B cell (primary cell): ENCODE results near the gene CDHR2. TPM values are rescaled to one million over a fixed set of nuclear protein-coding genes. Genes with fewer than 3 reads are reported as not detected.

Source experiments
- ATAC-seq: fragments of 200-7000 bp; cut with Tn5 transposase; one replicate; pipeline ENCODE4 v1.10.0; 2021; ENCODE audit warnings: low read depth, mild to moderate bottlenecking, moderate number of reproducible peaks, moderate library complexity
- CTCF ChIA-PET: fragments of 350-600 bp; sonication (Branson Sonifier 250); formaldehyde crosslinking; loops from one replicate; lab custom pipeline; 2021; ENCODE audit warnings: antibody characterized with exemption, inconsistent platforms; lab: Charles Lee
- POLR2A ChIA-PET: fragments of 350-600 bp; sonication (Branson Sonifier 250); formaldehyde crosslinking; loops from one replicate; lab custom pipeline; 2021; ENCODE audit warnings: antibody characterized with exemption; lab: Charles Lee
- DNase-seq: peaks from one replicate; pipeline ENCODE4 v3.0.0; 2013
- H2AFZ ChIP-seq: 2 replicates; pipeline ENCODE4 v1.6.1; 2012; ENCODE audit warnings: mild to moderate bottlenecking, low read depth, low read length; ENCODE audit not compliant: insufficient read depth, poor library complexity, severe bottlenecking
- H3K27ac ChIP-seq, 2 donors: 1 replicate in 1 of 2; 2 replicates in 1 of 2; pipeline ENCODE4 v1.5.1; 2012 to 2013; ENCODE audit warnings: low read length in 2 of 2, mild to moderate bottlenecking in 2 of 2, moderate library complexity in 1 of 2
- H3K27me3 ChIP-seq, 4 experiments: fragments of 200-600 bp in 1 of 4; sonication (generic) in 1 of 4; replicated peaks in 1 of 4; 1 replicate in 2 of 4; 2 replicates in 2 of 4; pipeline versions ENCODE4 v1.6.1 to v1.7.0; 2013 to 2016; ENCODE audit warnings: low read length in 3 of 4, mild to moderate bottlenecking in 2 of 4, mixed read lengths in 1 of 4, moderate library complexity in 1 of 4; ENCODE audit not compliant: insufficient read depth in 4 of 4, control insufficient read depth in 3 of 4; ENCODE audit errors: control extremely low read depth in 1 of 4
- H3K36me3 ChIP-seq, 2 experiments: replicated peaks in 1 of 2; 1 replicate in 1 of 2; 2 replicates in 1 of 2; pipeline versions ENCODE4 v1.6.1 to v1.7.1; 2013; ENCODE audit warnings: low read length in 1 of 2; ENCODE audit not compliant: insufficient read depth in 2 of 2, control insufficient read depth in 1 of 2; ENCODE audit errors: control extremely low read depth in 1 of 2, extremely low read depth in 1 of 2
- H3K4me1 ChIP-seq, 2 donors: fragments of 200-600 bp in 1 of 2; sonication (generic) in 1 of 2; 1 replicate in 1 of 2; 2 replicates in 1 of 2; pipeline versions ENCODE4 v1.5.1 to v1.6.1; 2013 to 2017; ENCODE audit warnings: low read length in 2 of 2; ENCODE audit not compliant: control insufficient read depth in 2 of 2, insufficient read depth in 2 of 2
- H3K4me2 ChIP-seq: replicated peaks from 2 replicates; pipeline ENCODE3; 2012; ENCODE audit warnings: mild to moderate bottlenecking, low read depth, low read length; ENCODE audit not compliant: poor library complexity, severe bottlenecking
- H3K4me3 ChIP-seq, 5 experiments: fragments of 200-600 bp in 1 of 5; sonication (generic) in 1 of 5; 1 replicate in 3 of 5; 2 replicates in 2 of 5; pipeline versions ENCODE4 v1.5.1 to v1.7.0; 2011 to 2016; ENCODE audit warnings: low read length in 4 of 5, mild to moderate bottlenecking in 4 of 5, low read depth in 2 of 5, control low read depth in 1 of 5, moderate library complexity in 1 of 5; ENCODE audit not compliant: insufficient read depth in 1 of 5; ENCODE audit errors: control extremely low read depth in 1 of 5, extremely low read depth in 1 of 5
- H3K79me2 ChIP-seq: fragments of 200-600 bp; sonication (generic); one replicate; pipeline ENCODE4 v1.6.0; 2016; ENCODE audit warnings: low read length; ENCODE audit not compliant: control insufficient read depth, insufficient read depth
- H3K9ac ChIP-seq: fragments of 200-600 bp; sonication (generic); 2 replicates; pipeline ENCODE4 v1.6.1; 2017; ENCODE audit warnings: mild to moderate bottlenecking, low read length, moderate library complexity
- H3K9me3 ChIP-seq, 3 donors: one replicate each; pipeline versions ENCODE4 v1.6.1 to v1.7.1; 2013; ENCODE audit warnings: low read length in 2 of 3; ENCODE audit not compliant: control insufficient read depth in 2 of 3, insufficient read depth in 1 of 3; ENCODE audit errors: control extremely low read depth in 1 of 3
- H4K20me1 ChIP-seq: 2 replicates; pipeline ENCODE4 v1.6.0; 2012; ENCODE audit warnings: mild to moderate bottlenecking, low read length; ENCODE audit not compliant: insufficient read depth, control insufficient read depth, poor library complexity, severe bottlenecking
- H3K27ac Mint-ChIP-seq: one replicate; pipeline ENCODE4 v1.8.0; 2021; ENCODE audit warnings: mixed read lengths
- H3K27me3 Mint-ChIP-seq: one replicate; pipeline ENCODE4 v1.8.0; 2021; ENCODE audit warnings: mixed read lengths
- H3K4me1 Mint-ChIP-seq: one replicate; pipeline ENCODE4 v1.8.0; 2021; ENCODE audit warnings: mixed read lengths
- H3K4me3 Mint-ChIP-seq: one replicate; pipeline ENCODE4 v1.8.0; 2021; ENCODE audit warnings: mixed read lengths
- H3K9me3 Mint-ChIP-seq: one replicate; pipeline ENCODE4 v1.8.0; 2022; ENCODE audit warnings: mixed read lengths; ENCODE audit not compliant: insufficient read depth
- EZH2 ChIP-seq: IDR thresholded peaks from 2 replicates; pipeline ENCODE4 v1.6.1; 2012; ENCODE audit warnings: borderline replicate concordance, low read depth, mild to moderate bottlenecking, moderate library complexity, low read length; ENCODE audit not compliant: insufficient read depth, poor library complexity, severe bottlenecking
- WGBS: methylation state at CpG from one replicate; pipeline ENCODE4 v1.1.5; 2013; ENCODE audit warnings: missing lambda C conversion rate; ENCODE audit not compliant: insufficient coverage; 5-methylcytosine and 5-hydroxymethylcytosine counted together
- intact Hi-C: fragments of 100-400 bp; cut with micrococcal nuclease; formaldehyde crosslinking; loops from one replicate; pipeline ENCODE4 v1.10.0; 2022
- polyA plus RNA-seq: library from polyadenylated mRNA; depleted of rRNA; stranded (reverse); fragments of >200 nt; gene quantifications from 2 replicates; pipeline ENCODE4 v1.2.3, GENCODE V29; 2012
- total RNA-seq, 2 donors: library from RNA; stranded (reverse); fragments of 120-200 nt in 1 of 2; gene quantifications; 1 replicate in 1 of 2; 2 replicates in 1 of 2; pipeline versions ENCODE4 v1.2.3 to v1.2.4, GENCODE V29; 2013 to 2022
- TF ChIP-seq, protein P1 (sequence below): fragments of 200-600 bp; IDR thresholded peaks from one replicate; pipeline ENCODE4 v1.8.0; 2022; ENCODE audit warnings: antibody characterized with exemption, mild to moderate bottlenecking

The CDHR2 gene
- total and polyA plus RNA-seq, 2 donors (not counting 1 experiment from before 2014, with no cell fraction given), result 0.25 to 1.7 TPM

- ChIA-PET CTCF (interaction anchor here (0.9 to 2.7 kb wide), 5 partner anchors 17 to 180 kb away, joined by 4 to 10 read pairs (median 4); partner anchors contain the start of genes CLTB and TSPAN17), POLR2A (interaction anchor here (1.1 kb wide), 1 partner anchor 51 kb away, joined by 5 read pairs; the partner anchor contains the start of gene TSPAN17)
- TF ChIP-seq, protein P1, sequence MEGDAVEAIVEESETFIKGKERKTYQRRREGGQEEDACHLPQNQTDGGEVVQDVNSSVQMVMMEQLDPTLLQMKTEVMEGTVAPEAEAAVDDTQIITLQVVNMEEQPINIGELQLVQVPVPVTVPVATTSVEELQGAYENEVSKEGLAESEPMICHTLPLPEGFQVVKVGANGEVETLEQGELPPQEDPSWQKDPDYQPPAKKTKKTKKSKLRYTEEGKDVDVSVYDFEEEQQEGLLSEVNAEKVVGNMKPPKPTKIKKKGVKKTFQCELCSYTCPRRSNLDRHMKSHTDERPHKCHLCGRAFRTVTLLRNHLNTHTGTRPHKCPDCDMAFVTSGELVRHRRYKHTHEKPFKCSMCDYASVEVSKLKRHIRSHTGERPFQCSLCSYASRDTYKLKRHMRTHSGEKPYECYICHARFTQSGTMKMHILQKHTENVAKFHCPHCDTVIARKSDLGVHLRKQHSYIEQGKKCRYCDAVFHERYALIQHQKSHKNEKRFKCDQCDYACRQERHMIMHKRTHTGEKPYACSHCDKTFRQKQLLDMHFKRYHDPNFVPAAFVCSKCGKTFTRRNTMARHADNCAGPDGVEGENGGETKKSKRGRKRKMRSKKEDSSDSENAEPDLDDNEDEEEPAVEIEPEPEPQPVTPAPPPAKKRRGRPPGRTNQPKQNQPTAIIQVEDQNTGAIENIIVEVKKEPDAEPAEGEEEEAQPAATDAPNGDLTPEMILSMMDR, result no peak
- TF ChIP-seq EZH2, result no peak
- Histone ChIP-seq H3K9me3 (peaks cover 0 to 9% (median 0%) of the 10 kb centered on the region in 3 donors), H3K4me1 (peaks cover 0 to 10% of the 10 kb centered on the region in 2 donors), H3K36me3 (peaks cover 0 to 2% of the 10 kb centered on the region in 2 experiments), H4K20me1 (no peaks in the 10 kb centered on the region), H3K9ac (no peak overlapping the region), H3K4me2 (peak overlapping the region; percentile 85), H2AFZ (peak overlapping the region; percentile 72), H3K27ac (no peak overlapping the region), H3K4me3 (peak overlapping the region in 1 of 5 experiments; percentile 29), H3K27me3 (peaks cover 0 to 14% (median 3%) of the 10 kb centered on the region in 4 experiments), H3K79me2 (no peaks in the 10 kb centered on the region)
- H3K27me3 Mint-ChIP-seq, result no peaks in the 10 kb centered on the region
- no peak for DNase-seq
- H3K27ac Mint-ChIP-seq, result peak overlapping the region; percentile 32
- H3K4me3 Mint-ChIP-seq, result peak overlapping the region; percentile 75
- ATAC-seq, result no peak
- intact Hi-C loops, result no loop called here
- 83% methylated on average over 23 of the region's 23 CpGs for WGBS
- peaks cover 7% of the 10 kb centered on the region for H3K4me1 Mint-ChIP-seq
- no peaks in the 10 kb centered on the region for H3K9me3 Mint-ChIP-seq
These were observed 47.0 kb downstream of the CDHR2 start for GRCh38 chr5:176596069-176596644.
